ENCODE measurements around the gene LDB2.

- TF ChIP-seq, protein P1, sequence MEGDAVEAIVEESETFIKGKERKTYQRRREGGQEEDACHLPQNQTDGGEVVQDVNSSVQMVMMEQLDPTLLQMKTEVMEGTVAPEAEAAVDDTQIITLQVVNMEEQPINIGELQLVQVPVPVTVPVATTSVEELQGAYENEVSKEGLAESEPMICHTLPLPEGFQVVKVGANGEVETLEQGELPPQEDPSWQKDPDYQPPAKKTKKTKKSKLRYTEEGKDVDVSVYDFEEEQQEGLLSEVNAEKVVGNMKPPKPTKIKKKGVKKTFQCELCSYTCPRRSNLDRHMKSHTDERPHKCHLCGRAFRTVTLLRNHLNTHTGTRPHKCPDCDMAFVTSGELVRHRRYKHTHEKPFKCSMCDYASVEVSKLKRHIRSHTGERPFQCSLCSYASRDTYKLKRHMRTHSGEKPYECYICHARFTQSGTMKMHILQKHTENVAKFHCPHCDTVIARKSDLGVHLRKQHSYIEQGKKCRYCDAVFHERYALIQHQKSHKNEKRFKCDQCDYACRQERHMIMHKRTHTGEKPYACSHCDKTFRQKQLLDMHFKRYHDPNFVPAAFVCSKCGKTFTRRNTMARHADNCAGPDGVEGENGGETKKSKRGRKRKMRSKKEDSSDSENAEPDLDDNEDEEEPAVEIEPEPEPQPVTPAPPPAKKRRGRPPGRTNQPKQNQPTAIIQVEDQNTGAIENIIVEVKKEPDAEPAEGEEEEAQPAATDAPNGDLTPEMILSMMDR (conservative IDR thresholded peaks at IDR 0.05 in 1 of 2, IDR thresholded peaks at IDR 0.05 in 1 of 2; ENCODE audit: low read depth in 1 of 2, low read length in 2 of 2), result no peak
- no peak for TF ChIP-seq EZH2 (IDR thresholded peaks at IDR 0.05; ENCODE audit: low read length, missing control alignments)
Measured at GRCh38 chr4:16843831-16844508, 54.5 kb downstream of the LDB2 start.
